Spleen (tissue), 11 donors: ENCODE results near the gene GJA4. TPM values are rescaled to one million over a fixed set of nuclear protein-coding genes. Genes with fewer than 3 reads are reported as not detected.
A peak's percentile ranks its signal among the peaks of the same experiment; 100 is the strongest.

Experiments used
- DNase-seq: peaks from one replicate; pipeline ENCODE4 v3.0.0-alpha.2; 2020
- H3K27ac ChIP-seq, 8 donors: fragments of 200-600 bp; sonication (generic) in 7 of 8; 1 replicate in 4 of 8; 2 replicates in 4 of 8; pipeline versions ENCODE4 v1.5.0 to v1.8.0; 2016 to 2021; ENCODE audit warnings: inconsistent platforms in 4 of 8, mild to moderate bottlenecking in 4 of 8, moderate library complexity in 1 of 8
- H3K27me3 ChIP-seq, 7 donors: fragments of 200-600 bp; sonication (generic) in 6 of 7; replicated peaks in 1 of 7; 1 replicate in 4 of 7; 2 replicates in 3 of 7; pipeline versions ENCODE4 v1.5.0 to v1.8.0; 2016 to 2021; ENCODE audit warnings: inconsistent platforms in 3 of 7, mild to moderate bottlenecking in 1 of 7
- H3K36me3 ChIP-seq, 6 donors: fragments of 200-600 bp; sonication (generic) in 5 of 6; 1 replicate in 4 of 6; 2 replicates in 2 of 6; pipeline versions ENCODE4 v1.5.0 to v1.8.0; 2016 to 2021; ENCODE audit warnings: inconsistent platforms in 2 of 6
- H3K4me1 ChIP-seq, 6 donors: fragments of 200-600 bp; sonication (generic) in 5 of 6; 1 replicate in 3 of 6; 2 replicates in 3 of 6; pipeline versions ENCODE4 v1.5.0 to v1.8.0; 2016 to 2021; ENCODE audit warnings: inconsistent platforms in 3 of 6
- H3K4me3 ChIP-seq, 8 donors: fragments of 200-600 bp; sonication (generic) in 7 of 8; 1 replicate in 4 of 8; 2 replicates in 4 of 8; pipeline versions ENCODE4 v1.5.0 to v1.8.0; 2016 to 2021; ENCODE audit warnings: inconsistent platforms in 4 of 8, mild to moderate bottlenecking in 4 of 8, moderate library complexity in 2 of 8
- H3K9me3 ChIP-seq, 8 donors: fragments of 200-600 bp; sonication (generic) in 7 of 8; 1 replicate in 4 of 8; 2 replicates in 4 of 8; pipeline versions ENCODE4 v1.5.0 to v1.8.0; 2016 to 2021; ENCODE audit warnings: inconsistent platforms in 4 of 8
- CTCF ChIP-seq, 11 experiments: fragments of 200-600 bp in 7 of 11; fragments of 450-650 bp in 4 of 11; sonication (generic) in 4 of 11; IDR thresholded peaks in 8 of 11; conservative IDR thresholded peaks in 3 of 11; 1 replicate in 7 of 11; 2 replicates in 4 of 11; pipeline versions ENCODE4 v1.4.0 to v1.8.0; 2016 to 2021; ENCODE audit warnings: antibody characterized with exemption in 11 of 11, inconsistent platforms in 4 of 11, mild to moderate bottlenecking in 1 of 11
- POLR2A ChIP-seq, 3 donors: fragments of 450-650 bp; IDR thresholded peaks; one replicate each; pipeline ENCODE4 v1.5.1; 2017; ENCODE audit warnings: antibody characterized with exemption in 3 of 3, mild to moderate bottlenecking in 1 of 3
- POLR2AphosphoS5 ChIP-seq, 3 donors: sonication (generic); formaldehyde crosslinking; IDR thresholded peaks; one replicate each; pipeline ENCODE4 v1.5.1; 2017; ENCODE audit warnings: antibody characterized with exemption in 3 of 3
- WGBS, 5 donors: extraction: QIAGEN DNeasy Blood & Tissue Kit in 3 of 5; methylation state at CpG; one replicate each; pipeline versions ENCODE4 v1.1.5 to v1.1.7; 2013 to 2018; 5-methylcytosine and 5-hydroxymethylcytosine counted together
- intact Hi-C: fragments of 100-400 bp; cut with DNase I; formaldehyde crosslinking; loops from one replicate; pipeline ENCODE4 v1.15.0; 2023; ENCODE audit warnings: low total_unique reads
- polyA plus RNA-seq, 3 donors: library from polyadenylated mRNA; stranded (reverse); fragments of 200-250 nt; gene quantifications; one replicate each; pipeline ENCODE4 v1.2.1, GENCODE V29; 2013
- total RNA-seq, 7 donors: library from RNA; depleted of rRNA in 3 of 7; stranded (reverse); fragments of >200 nt in 3 of 7; fragmentation: NEBNext Ultra II Directional in 4 of 7; extraction: Animal tissue kit (Norgen Biotek cat#: 25700) in 4 of 7; gene quantifications; one replicate each; pipeline versions ENCODE4 v1.1.0 to v1.2.1, GENCODE V29; 2016 to 2021
- donor health status: healthy with polysubstance abuse.
- donor health status: DM: no; HTN: no; CAD: no; lungs with moderate emphysema.
- donor health status: DM: no; HTN: no; CAD: no.
- donor health status: Bipolar disorder and iron deficiency.
- donor health status: healthy.
- donor health status: DM: no; HTN: no; CAD: no.
- donor health status: DM: yes; HTN: yes; CAD: no.

The GJA4 gene
- total and polyA plus RNA-seq, 10 donors, result 1.3 to 20.6 (median 7.9) TPM

- WGBS, 5 donors, result 91 to 94% (median 94%) methylated on average over 31 to 33 of the region's 33 CpGs
- H3K27ac ChIP-seq, result no peak overlapping the region
- H3K4me1 ChIP-seq, result no peaks in the 10 kb centered on the region
- no peak overlapping the region for H3K4me3 ChIP-seq
- DNase-seq, result peak; percentile 64
- intact Hi-C loops, result no loop called here
- H3K27me3 ChIP-seq, result peaks cover 0 to 43% (median 0%) of the 10 kb centered on the region in 7 donors
- no peaks in the 10 kb centered on the region for H3K9me3 ChIP-seq
- no peaks in the 10 kb centered on the region for H3K36me3 ChIP-seq
- no peak for TF ChIP-seq POLR2A (IDR thresholded peaks at IDR 0.05)
- no peak for TF ChIP-seq CTCF (IDR thresholded peaks at IDR 0.05 in 8 of 11, conservative IDR thresholded peaks at IDR 0.05 in 3 of 11)
- TF ChIP-seq POLR2AphosphoS5 (IDR thresholded peaks at IDR 0.05), result no peak
Measured at GRCh38 chr1:34761176-34761761, 31.5 kb upstream of the GJA4 start.

GRCh38 chr1:34761776-34762307 is 31.0 kb upstream of the GJA4 start:
- peak; percentile 27 for DNase-seq
- H3K9me3 ChIP-seq, result no peaks in the 10 kb centered on the region
- H3K27ac ChIP-seq, result no peak overlapping the region
- no peak for TF ChIP-seq POLR2AphosphoS5 (IDR thresholded peaks at IDR 0.05)
- H3K4me1 ChIP-seq, result no peaks in the 10 kb centered on the region
- WGBS, 5 donors, result 83 to 89% (median 88%) methylated on average over 9 to 13 of the region's 13 CpGs
- H3K36me3 ChIP-seq, result no peaks in the 10 kb centered on the region
- peaks cover 0 to 46% (median 0%) of the 10 kb centered on the region in 7 donors for H3K27me3 ChIP-seq
- no peak overlapping the region for H3K4me3 ChIP-seq
- intact Hi-C loops, result no loop called here

GRCh38 chr1:34762474-34763141 is 30.2 kb upstream of the GJA4 start:
- intact Hi-C loops, result no loop called here
- peaks cover 0 to 49% (median 0%) of the 10 kb centered on the region in 7 donors for H3K27me3 ChIP-seq
- WGBS, 5 donors, result 66 to 76% (median 72%) methylated on average over 6 to 7 of the region's 7 CpGs
- H3K4me3 ChIP-seq, result no peak overlapping the region
- TF ChIP-seq CTCF (IDR thresholded peaks at IDR 0.05 in 8 of 11, conservative IDR thresholded peaks at IDR 0.05 in 3 of 11) (no peak), POLR2AphosphoS5 (IDR thresholded peaks at IDR 0.05) (no peak), POLR2A (IDR thresholded peaks at IDR 0.05) (no peak)
- no peak overlapping the region for H3K27ac ChIP-seq
- no peaks in the 10 kb centered on the region for H3K4me1 ChIP-seq
- H3K36me3 ChIP-seq, result no peaks in the 10 kb centered on the region
- H3K9me3 ChIP-seq, result no peaks in the 10 kb centered on the region
- DNase-seq, result no peak

GRCh38 chr1:34763142-34763781 is 29.5 kb upstream of the GJA4 start:
- TF ChIP-seq POLR2AphosphoS5 (IDR thresholded peaks at IDR 0.05) (no peak), CTCF (IDR thresholded peaks at IDR 0.05 in 8 of 11, conservative IDR thresholded peaks at IDR 0.05 in 3 of 11) (no peak), POLR2A (IDR thresholded peaks at IDR 0.05) (no peak)
- intact Hi-C loops, result no loop called here
- Histone ChIP-seq H3K4me1 (no peaks in the 10 kb centered on the region), H3K27me3 (peaks cover 0 to 53% (median 0%) of the 10 kb centered on the region in 7 donors), H3K4me3 (no peak overlapping the region), H3K36me3 (no peaks in the 10 kb centered on the region), H3K9me3 (no peaks in the 10 kb centered on the region), H3K27ac (no peak overlapping the region)
- DNase-seq, result no peak
- 47 to 62% (median 55%) methylated on average over 8 of the region's 8 CpGs for WGBS, 5 donors
